Testis (tissue), 3 donors: ENCODE measurements around the gene HIPK2. TPM values are rescaled to one million over a fixed set of nuclear protein-coding genes. Genes with fewer than 3 reads are reported as not detected.

Experiments used
- DNase-seq: peaks from one replicate; pipeline ENCODE4 v3.0.0-alpha.2; 2019
- H3K27ac ChIP-seq, 2 donors: fragments of 200-600 bp; sonication (generic); one replicate each; pipeline ENCODE4 v1.5.1; 2019
- H3K27me3 ChIP-seq: fragments of 200-600 bp; sonication (generic); one replicate; pipeline ENCODE4 v1.5.1; 2019
- H3K36me3 ChIP-seq: fragments of 200-600 bp; sonication (generic); one replicate; pipeline ENCODE4 v1.5.1; 2017; ENCODE audit warnings: low read depth; ENCODE audit errors: missing control alignments
- H3K4me1 ChIP-seq: fragments of 200-600 bp; sonication (generic); one replicate; pipeline ENCODE4 v1.5.1; 2019
- H3K4me3 ChIP-seq, 2 donors: fragments of 200-600 bp; sonication (generic); one replicate each; pipeline ENCODE4 v1.5.1; 2017 to 2019
- H3K9me3 ChIP-seq: fragments of 200-600 bp; sonication (generic); one replicate; pipeline ENCODE4 v1.5.1; 2017
- CTCF ChIP-seq, 3 experiments: fragments of 450-650 bp in 2 of 3; fragments of 200-600 bp in 1 of 3; sonication (generic) in 1 of 3; IDR thresholded peaks; one replicate each; pipeline ENCODE4 v1.5.1; 2016 to 2019; ENCODE audit warnings: antibody characterized with exemption in 3 of 3, mild to moderate bottlenecking in 2 of 3, moderate library complexity in 1 of 3
- POLR2A ChIP-seq: fragments of 450-650 bp; IDR thresholded peaks from one replicate; pipeline ENCODE4 v1.6.1; 2017; ENCODE audit warnings: antibody characterized with exemption, mild to moderate bottlenecking, moderate library complexity
- WGBS, 2 donors: methylation state at CpG; one replicate each; pipeline ENCODE4 v1.1.5; 2018; 5-methylcytosine and 5-hydroxymethylcytosine counted together
- intact Hi-C: fragments of 100-400 bp; cut with DNase I; formaldehyde crosslinking; loops from one replicate; pipeline ENCODE4 v1.15.1; 2023; ENCODE audit warnings: low total_unique reads
- polyA plus RNA-seq: library from polyadenylated mRNA; stranded (reverse); fragments of 350-450 nt; fragmentation: Illumina TruSeq; extraction: RNeasy Lipid Tissue Mini Kit (QIAGEN cat#74804); gene quantifications from one replicate; pipeline ENCODE4 v1.2.3, GENCODE V29; 2014; ENCODE audit warnings: low read depth, low replicate concordance; ENCODE audit not compliant: insufficient read depth
- total RNA-seq, 2 donors: library from RNA; depleted of rRNA; stranded (reverse); fragments of >200 nt; gene quantifications; one replicate each; pipeline ENCODE4 v1.2.3, GENCODE V29; 2016

Gene HIPK2
- total and polyA plus RNA-seq, 3 donors from 2014 or later = 6.3 to 22.4 (median 17.8) TPM

- H3K4me1 ChIP-seq = no peaks in the 10 kb centered on the region
- H3K36me3 ChIP-seq = no peaks in the 10 kb centered on the region
- H3K9me3 ChIP-seq = no peaks in the 10 kb centered on the region
- WGBS, 2 donors = 89 to 95% methylated on average over 6 of the region's 6 CpGs
- H3K4me3 ChIP-seq = no peak overlapping the region
- H3K27ac ChIP-seq = no peak overlapping the region
- no peak for DNase-seq
- intact Hi-C loops = no loop called here
- TF ChIP-seq POLR2A (no peak), CTCF (IDR thresholded peaks at IDR 0.05) (no peak)
- no peaks in the 10 kb centered on the region for H3K27me3 ChIP-seq
Measured at GRCh38 chr7:139692723-139693122, 85.1 kb downstream of the HIPK2 start.

- intact Hi-C loops = no loop called here
- TF ChIP-seq POLR2A (no peak), CTCF (IDR thresholded peaks at IDR 0.05) (no peak)
- no peaks in the 10 kb centered on the region for H3K36me3 ChIP-seq
- WGBS, 2 donors = 75 to 84% methylated on average over 5 of the region's 5 CpGs
- no peak overlapping the region for H3K4me3 ChIP-seq
- H3K9me3 ChIP-seq = no peaks in the 10 kb centered on the region
- H3K27me3 ChIP-seq = no peaks in the 10 kb centered on the region
- H3K4me1 ChIP-seq = no peaks in the 10 kb centered on the region
- no peak overlapping the region for H3K27ac ChIP-seq
- no peak for DNase-seq
Measured at GRCh38 chr7:139691253-139691781, 86.5 kb downstream of the HIPK2 start.

DNA sequence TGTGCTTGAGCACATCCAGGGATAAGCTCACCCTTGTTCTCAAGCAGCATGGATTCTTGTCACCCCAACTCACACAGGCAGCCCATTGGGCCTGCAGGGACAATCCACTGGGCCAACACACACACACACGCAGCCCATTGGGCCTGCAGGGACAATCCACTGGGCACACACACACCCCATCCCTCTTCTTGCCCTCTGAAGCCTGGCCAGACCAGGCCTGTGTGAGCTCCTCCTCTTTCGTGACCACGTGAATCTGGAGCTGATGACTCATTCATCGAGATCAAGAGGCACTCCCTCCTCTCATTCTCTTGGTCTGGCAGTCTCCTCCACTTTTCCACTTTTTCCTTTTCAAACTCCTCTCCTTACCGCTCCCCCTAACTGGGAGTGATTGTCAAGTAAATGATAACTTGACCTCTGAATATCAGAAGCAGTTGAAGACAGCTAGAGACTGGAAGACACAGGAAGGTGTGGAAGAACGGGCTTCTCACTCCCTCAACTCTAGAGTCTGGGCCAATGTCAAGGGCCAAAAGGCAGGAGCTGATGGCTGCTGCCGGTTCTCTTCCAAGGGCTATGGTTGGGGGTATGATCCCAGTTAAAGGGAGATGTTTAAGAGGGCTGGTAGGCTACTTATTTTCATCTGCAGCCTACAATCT lies 89.7 kb downstream of the HIPK2 start:
- TF ChIP-seq POLR2A = no peak
- no peak for TF ChIP-seq CTCF (IDR thresholded peaks at IDR 0.05)
- 89 to 94% methylated on average over 7 of the region's 7 CpGs for WGBS, 2 donors
- Histone ChIP-seq H3K4me1 (no peaks in the 10 kb centered on the region), H3K27ac (no peak overlapping the region), H3K27me3 (no peaks in the 10 kb centered on the region), H3K4me3 (no peak overlapping the region), H3K36me3 (no peaks in the 10 kb centered on the region), H3K9me3 (no peaks in the 10 kb centered on the region)
- DNase-seq = no peak
- intact Hi-C loops = no loop called here

GRCh38 chr7:139687211-139687954 lies 90.4 kb downstream of the HIPK2 start:
- no peak overlapping the region for H3K27ac ChIP-seq
- no peaks in the 10 kb centered on the region for H3K9me3 ChIP-seq
- no peaks in the 10 kb centered on the region for H3K36me3 ChIP-seq
- H3K27me3 ChIP-seq = no peaks in the 10 kb centered on the region
- DNase-seq = no peak
- intact Hi-C loops = no loop called here
- H3K4me1 ChIP-seq = no peaks in the 10 kb centered on the region
- no peak for TF ChIP-seq POLR2A
- no peak for TF ChIP-seq CTCF (IDR thresholded peaks at IDR 0.05)
- no peak overlapping the region for H3K4me3 ChIP-seq
